Immature natural killer cell (primary cell): ENCODE results near the gene HSD17B7. TPM values are rescaled to one million over a fixed set of nuclear protein-coding genes. Genes with fewer than 3 reads are reported as not detected.
"Not testable (repeated sequence)": the region's sequence is repeated elsewhere in the genome, so short reads cannot be mapped to it uniquely, and the experiment has no call there.

Source experiments
- DNase-seq, 3 donors: peaks; one replicate each; pipeline ENCODE4 v3.0.0; 2022; ENCODE audit warnings: mixed read lengths in 1 of 3
- H3K27ac Mint-ChIP-seq, 6 donors: one replicate each; pipeline ENCODE4 v1.8.0; 2020; ENCODE audit warnings: mixed read lengths in 6 of 6, mild to moderate bottlenecking in 5 of 6, inconsistent platforms in 4 of 6, moderate library complexity in 3 of 6
- H3K27me3 Mint-ChIP-seq, 3 donors: one replicate each; pipeline ENCODE4 v1.8.0; 2020 to 2021; ENCODE audit warnings: low read depth in 3 of 3, mild to moderate bottlenecking in 3 of 3, mixed read lengths in 3 of 3, moderate library complexity in 3 of 3, inconsistent platforms in 1 of 3
- H3K36me3 Mint-ChIP-seq, 3 donors: one replicate each; pipeline ENCODE4 v1.8.0; 2020; ENCODE audit warnings: mixed read lengths in 3 of 3, inconsistent platforms in 2 of 3, mild to moderate bottlenecking in 2 of 3
- H3K4me1 Mint-ChIP-seq, 2 donors: one replicate each; pipeline ENCODE4 v1.8.0; 2020; ENCODE audit warnings: inconsistent platforms in 2 of 2, mild to moderate bottlenecking in 2 of 2, mixed read lengths in 2 of 2, moderate library complexity in 1 of 2
- H3K4me3 Mint-ChIP-seq, 5 donors: one replicate each; pipeline ENCODE4 v1.8.0; 2020; ENCODE audit warnings: mild to moderate bottlenecking in 5 of 5, mixed read lengths in 5 of 5, inconsistent platforms in 3 of 5, moderate library complexity in 3 of 5
- H3K9me3 Mint-ChIP-seq, 6 donors: one replicate each; pipeline ENCODE4 v1.8.0; 2020; ENCODE audit warnings: mild to moderate bottlenecking in 6 of 6, mixed read lengths in 6 of 6, inconsistent platforms in 4 of 6, moderate library complexity in 3 of 6
- polyA plus RNA-seq, 3 donors: library from polyadenylated mRNA; unstranded; fragments of 300-500 nt; fragmentation: Illumina TruSeq; gene quantifications; one replicate each; pipeline ENCODE4 v1.2.3, GENCODE V29; 2021

The HSD17B7 gene
- 10 to 100 TPM; 25.8 to 30.3 (median 27.4) TPM for polyA plus RNA-seq

DNA sequence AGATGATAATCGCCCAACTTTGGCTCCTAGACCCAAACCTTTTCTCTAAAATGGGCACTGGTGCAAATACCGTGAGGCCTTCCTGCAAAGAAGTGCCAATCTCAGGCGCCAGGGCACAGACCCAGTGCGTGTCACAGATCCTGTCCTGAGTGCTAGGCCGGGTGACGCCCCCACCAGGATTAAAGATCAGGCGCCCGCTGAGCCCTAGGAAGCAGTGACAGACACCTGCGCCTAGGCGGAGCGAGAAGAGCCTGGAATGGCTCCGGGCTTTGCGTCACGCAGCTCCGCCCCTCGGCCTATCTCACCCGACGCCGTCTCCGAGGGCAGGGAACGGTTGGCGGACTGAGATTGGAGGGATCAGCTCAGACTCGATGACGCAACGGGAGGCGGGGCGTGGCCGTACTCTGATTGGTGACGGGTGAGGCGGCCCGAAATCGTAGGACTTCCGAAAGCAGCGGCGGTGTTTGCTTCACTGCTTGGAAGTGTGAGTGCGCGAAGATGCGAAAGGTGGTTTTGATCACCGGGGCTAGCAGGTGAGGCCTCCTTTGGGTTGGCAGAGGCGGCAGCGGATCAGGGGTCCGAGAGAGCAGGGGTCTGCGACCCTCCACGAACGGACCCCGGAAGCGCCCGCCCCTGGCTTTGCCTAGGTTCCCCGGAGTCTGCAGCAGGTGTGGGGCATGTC is at the start of gene HSD17B7:
HSD17B7 (plus strand) TSS at position 400 of the 682 bp plus-strand sequence; CDS start at position 499, 99 bp downstream.
- Mint-ChIP-seq H3K4me1 (peaks cover 9 to 11% of the 10 kb centered on the region in 2 donors), H3K27ac (peak within 1 kb of the TSS; percentile 88 to 98 (median 95)), H3K4me3 (peak within 1 kb of the TSS; percentile 92 to 94 (median 94))
- H3K9me3 Mint-ChIP-seq, H3K27me3 Mint-ChIP-seq, H3K36me3 Mint-ChIP-seq: not testable (repeated sequence)
- peak; percentile 78 to 81 (median 80) for DNase-seq

DNA sequence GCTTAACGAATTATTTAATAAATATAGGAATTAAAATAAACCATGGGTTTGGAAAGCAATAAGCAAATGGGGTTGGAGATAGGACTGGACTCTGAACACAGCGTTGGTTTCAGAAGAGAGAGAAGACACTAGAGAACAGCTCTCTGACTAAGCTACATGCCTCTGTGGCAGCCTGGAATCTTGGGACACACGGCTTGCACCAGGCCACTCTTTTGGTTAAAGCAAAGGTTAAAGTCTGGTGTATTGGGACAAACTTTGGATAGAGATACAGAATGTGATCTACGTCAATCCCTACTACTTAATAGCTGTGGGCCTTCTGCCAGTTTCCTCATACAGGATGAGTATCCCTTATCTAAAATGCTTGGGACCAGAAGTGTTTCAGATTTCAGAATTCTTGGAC is 49.7 kb upstream of the HSD17B7 start:
- no peaks in the 10 kb centered on the region for H3K36me3 Mint-ChIP-seq
- H3K9me3 Mint-ChIP-seq, result no peaks in the 10 kb centered on the region
- no peak overlapping the region for H3K27ac Mint-ChIP-seq

DNA sequence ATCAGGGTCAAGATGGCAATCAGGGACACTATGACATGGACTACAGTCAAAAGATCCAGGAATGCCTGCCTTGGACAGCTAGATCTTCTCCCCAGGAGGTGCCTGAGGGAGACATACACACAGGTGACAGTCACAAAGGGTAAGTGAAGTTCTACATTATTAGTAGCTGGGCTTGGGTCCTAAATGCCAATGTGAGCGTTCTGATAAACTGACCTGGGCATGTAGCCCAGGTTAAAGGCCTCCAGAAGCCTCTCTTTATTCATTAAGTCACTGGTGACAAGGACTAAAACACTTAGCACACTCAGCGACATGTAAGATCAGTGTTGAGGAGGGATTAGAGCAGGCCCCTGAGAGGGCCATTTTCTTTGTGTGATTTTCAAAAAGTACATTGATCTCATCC is 48.9 kb upstream of the HSD17B7 start:
- Mint-ChIP-seq H3K27ac (no peak overlapping the region), H3K4me1 (no peaks in the 10 kb centered on the region), H3K9me3 (no peaks in the 10 kb centered on the region), H3K27me3 (peaks cover 0 to 2% (median 0%) of the 10 kb centered on the region in 3 donors), H3K4me3 (no peak overlapping the region), H3K36me3 (no peaks in the 10 kb centered on the region)
- DNase-seq, result no peak

More for the DNA sequence above, 49.7 kb upstream of the HSD17B7 start:
- no peak for DNase-seq
- Mint-ChIP-seq H3K4me3 (no peak overlapping the region), H3K27me3 (peaks cover 0 to 4% (median 0%) of the 10 kb centered on the region in 3 donors), H3K4me1 (no peaks in the 10 kb centered on the region)

DNA sequence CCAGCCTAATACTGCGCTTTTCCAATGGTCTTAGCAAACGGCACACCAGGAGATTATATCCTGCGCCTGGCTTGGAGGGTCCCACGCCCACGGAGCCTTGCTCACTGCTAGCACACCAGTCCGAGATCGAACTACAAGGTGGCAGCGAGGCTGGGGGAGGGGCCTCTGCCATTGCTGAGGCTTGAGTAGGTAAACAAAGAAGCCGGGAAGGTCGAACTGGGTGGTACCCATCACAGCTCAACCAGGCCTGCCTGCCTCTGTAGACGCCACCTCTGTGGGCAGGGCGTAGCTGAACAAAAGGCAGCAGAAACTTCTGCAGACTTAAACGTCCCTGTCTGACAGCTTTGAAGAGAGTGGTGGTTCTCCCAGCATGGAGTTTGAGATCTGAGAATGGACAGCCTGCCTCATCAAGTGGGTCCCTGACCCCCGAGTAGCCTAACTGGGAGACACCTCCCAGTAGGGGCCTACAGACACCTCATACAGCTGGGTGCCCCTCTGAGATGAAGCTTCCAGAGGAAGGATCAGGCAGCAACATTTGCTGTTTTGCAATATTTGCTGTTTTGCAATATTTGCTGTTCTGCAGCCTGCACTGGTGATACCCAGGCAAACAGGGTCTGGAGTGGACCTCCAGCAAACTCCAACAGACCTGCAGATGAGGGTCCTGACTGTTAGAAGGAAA is 44.1 kb upstream of the HSD17B7 start:
- H3K9me3 Mint-ChIP-seq, H3K27me3 Mint-ChIP-seq, H3K4me3 Mint-ChIP-seq, DNase-seq, H3K4me1 Mint-ChIP-seq, H3K27ac Mint-ChIP-seq, H3K36me3 Mint-ChIP-seq: not testable (repeated sequence)

DNA sequence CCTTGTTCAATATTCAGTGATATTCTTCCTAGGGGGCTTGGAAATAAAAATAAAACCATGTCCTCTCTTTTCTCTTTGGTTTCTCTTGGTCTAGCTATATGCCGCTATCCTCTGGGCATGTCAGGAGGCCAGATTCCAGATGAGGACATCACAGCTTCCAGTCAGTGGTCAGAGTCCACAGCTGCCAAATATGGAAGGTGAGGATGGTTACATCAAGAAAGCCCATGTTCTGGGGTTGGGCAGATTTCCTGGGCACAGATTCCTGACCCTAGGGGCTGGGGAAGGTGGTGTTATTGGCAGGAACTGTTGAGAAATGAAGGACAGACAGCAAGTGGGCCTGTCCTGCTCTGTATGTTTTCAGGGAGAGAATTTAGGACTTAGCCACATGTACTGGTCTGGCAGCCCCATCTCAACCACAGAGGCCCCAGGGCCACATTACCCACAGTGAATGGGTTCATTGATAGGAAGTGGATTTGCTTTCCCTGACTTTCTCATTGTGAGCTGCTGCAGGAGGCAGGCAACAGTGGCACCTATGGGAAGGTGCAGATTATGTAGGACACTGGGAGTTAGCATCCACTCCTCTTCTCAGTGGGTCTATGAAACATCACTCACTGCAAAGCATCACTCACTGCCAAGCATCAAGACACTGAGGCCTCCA is 37.4 kb upstream of the HSD17B7 start:
- no peak overlapping the region for H3K27ac Mint-ChIP-seq
- peaks cover 0 to 4% (median 3%) of the 10 kb centered on the region in 3 donors for H3K36me3 Mint-ChIP-seq
- H3K9me3 Mint-ChIP-seq, result no peaks in the 10 kb centered on the region
- no peak for DNase-seq
- H3K4me1 Mint-ChIP-seq, result no peaks in the 10 kb centered on the region
- peaks cover 0 to 7% (median under 1%) of the 10 kb centered on the region in 3 donors for H3K27me3 Mint-ChIP-seq
- H3K4me3 Mint-ChIP-seq, result no peak overlapping the region

DNA sequence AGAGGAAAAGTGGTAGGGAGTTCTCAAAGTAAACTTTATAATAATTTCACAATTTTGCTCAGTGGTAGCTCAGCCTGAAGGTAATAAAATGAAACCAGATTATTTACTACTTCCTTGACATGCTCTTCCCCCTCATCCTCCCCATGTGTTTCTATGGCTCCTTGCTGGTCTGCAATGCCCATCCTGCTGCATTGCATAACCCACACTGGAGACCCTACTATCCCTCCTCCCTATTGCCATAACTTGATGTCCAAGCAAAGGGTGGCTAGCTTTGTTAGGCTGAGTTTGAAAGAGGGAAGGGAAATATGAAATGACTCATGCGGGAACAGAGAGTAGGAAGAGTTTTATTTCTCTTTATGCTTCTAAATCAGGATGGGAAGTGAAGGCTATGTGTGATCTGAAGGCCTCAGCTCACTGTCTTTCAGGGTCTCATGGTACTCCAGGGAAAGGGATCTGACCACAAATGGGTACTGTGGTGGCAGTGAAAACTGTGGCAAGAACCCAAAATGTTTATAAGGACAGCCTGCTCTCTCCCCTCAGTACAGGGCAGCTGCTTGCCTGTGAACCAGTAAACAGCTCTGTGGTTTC is 36.4 kb upstream of the HSD17B7 start:
- H3K4me1 Mint-ChIP-seq, result no peaks in the 10 kb centered on the region
- H3K9me3 Mint-ChIP-seq, result no peaks in the 10 kb centered on the region
- no peak overlapping the region for H3K27ac Mint-ChIP-seq
- peaks cover 0 to 4% (median 3%) of the 10 kb centered on the region in 3 donors for H3K36me3 Mint-ChIP-seq
- H3K27me3 Mint-ChIP-seq, result peaks cover 0 to 6% (median 0%) of the 10 kb centered on the region in 3 donors
- no peak for DNase-seq
- H3K4me3 Mint-ChIP-seq, result no peak overlapping the region

DNA sequence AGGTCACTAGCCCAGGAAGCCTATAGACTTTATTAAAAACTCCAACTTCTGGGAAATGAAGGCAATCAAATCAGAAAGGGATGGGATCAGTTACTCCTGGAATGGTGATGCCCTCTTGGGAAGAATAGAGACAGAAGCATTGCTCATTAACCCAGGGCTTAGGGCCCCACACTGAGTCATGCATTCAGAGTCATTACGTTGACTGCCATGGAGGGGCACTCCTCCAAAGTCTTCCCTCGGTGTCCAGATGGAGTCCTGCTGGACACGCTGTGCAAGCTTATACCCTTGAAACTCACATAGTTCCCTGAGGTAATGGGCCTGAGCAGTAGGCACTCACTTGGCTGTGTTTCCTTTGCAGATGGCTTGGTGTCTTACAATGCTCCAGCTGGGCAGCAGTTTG is 35.2 kb upstream of the HSD17B7 start:
- no peaks in the 10 kb centered on the region for H3K9me3 Mint-ChIP-seq
- peaks cover 0 to 4% (median 3%) of the 10 kb centered on the region in 3 donors for H3K36me3 Mint-ChIP-seq
- no peaks in the 10 kb centered on the region for H3K27me3 Mint-ChIP-seq
- no peak overlapping the region for H3K4me3 Mint-ChIP-seq
- H3K4me1 Mint-ChIP-seq, result no peaks in the 10 kb centered on the region
- no peak overlapping the region for H3K27ac Mint-ChIP-seq
- no peak for DNase-seq

- DNase-seq, result no peak
- no peak overlapping the region for H3K4me3 Mint-ChIP-seq
- H3K4me1 Mint-ChIP-seq, result no peaks in the 10 kb centered on the region
- no peaks in the 10 kb centered on the region for H3K9me3 Mint-ChIP-seq
- H3K36me3 Mint-ChIP-seq, result peaks cover 0 to 4% (median 3%) of the 10 kb centered on the region in 3 donors
- no peak overlapping the region for H3K27ac Mint-ChIP-seq
- no peaks in the 10 kb centered on the region for H3K27me3 Mint-ChIP-seq
Measured at GRCh38 chr1:162756523-162756922, 34.0 kb upstream of the HSD17B7 start.

DNA sequence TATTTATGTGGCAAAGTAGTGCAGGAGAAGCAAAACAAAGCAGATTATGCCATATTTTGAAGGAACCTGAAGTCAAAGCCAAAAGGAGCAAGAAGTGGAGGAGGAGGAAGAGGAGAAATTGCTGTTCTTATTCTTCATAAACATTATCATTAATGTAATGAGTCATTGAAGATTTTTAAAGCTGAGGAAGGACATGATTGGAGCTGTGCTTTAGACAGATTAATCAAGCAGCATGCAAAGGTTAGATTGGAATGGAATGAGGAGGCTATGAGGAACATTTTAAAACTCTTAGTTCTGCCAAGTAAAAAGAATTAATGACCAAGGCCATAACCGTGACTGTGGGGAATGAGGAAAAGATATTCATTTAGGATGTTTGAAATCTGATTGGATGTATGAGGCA is 33.0 kb upstream of the HSD17B7 start:
- no peak overlapping the region for H3K4me3 Mint-ChIP-seq
- DNase-seq, result no peak
- H3K36me3 Mint-ChIP-seq, result peaks cover 0 to 9% (median 4%) of the 10 kb centered on the region in 3 donors
- no peaks in the 10 kb centered on the region for H3K9me3 Mint-ChIP-seq
- no peaks in the 10 kb centered on the region for H3K4me1 Mint-ChIP-seq
- H3K27me3 Mint-ChIP-seq, result peaks cover 0 to 2% (median 1%) of the 10 kb centered on the region in 3 donors
- H3K27ac Mint-ChIP-seq, result no peak overlapping the region

- Mint-ChIP-seq H3K4me1 (no peaks in the 10 kb centered on the region), H3K27ac (no peak overlapping the region), H3K36me3 (peaks cover 0 to 13% (median 0%) of the 10 kb centered on the region in 3 donors), H3K4me3 (no peak overlapping the region), H3K27me3 (peaks cover 2 to 5% (median 2%) of the 10 kb centered on the region in 3 donors), H3K9me3 (peaks cover 0 to 2% (median 0%) of the 10 kb centered on the region in 6 donors)
- DNase-seq, result no peak
Measured at GRCh38 chr1:162765788-162766187, 24.7 kb upstream of the HSD17B7 start.

DNA sequence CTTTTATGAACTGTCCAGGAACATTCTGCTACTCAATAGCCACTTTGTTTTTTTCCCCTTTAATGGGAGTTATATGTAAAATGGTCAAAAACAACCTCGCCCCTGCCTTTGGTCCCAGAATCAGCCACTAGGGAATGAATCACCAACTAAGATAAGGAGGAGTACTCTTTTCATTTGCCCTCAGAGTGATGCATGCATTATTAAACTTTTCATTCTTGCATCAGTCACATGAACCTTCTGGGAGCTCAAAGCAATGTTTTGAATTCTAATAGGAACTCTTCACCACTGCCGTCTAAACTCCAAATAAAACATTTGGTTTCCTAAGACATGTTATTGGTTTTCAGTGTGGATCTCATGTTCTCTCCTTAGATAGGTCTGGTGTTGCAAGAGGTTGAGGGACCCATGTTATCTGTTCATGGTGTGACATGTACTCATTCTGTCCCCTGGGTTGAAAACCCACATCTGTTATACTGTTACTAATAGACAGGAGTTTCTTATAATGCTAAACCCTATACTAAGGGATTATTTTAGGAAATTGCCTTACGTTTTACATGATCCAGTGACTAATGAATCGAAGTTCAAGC is 17.8 kb upstream of the HSD17B7 start:
- Mint-ChIP-seq H3K27ac (no peak overlapping the region), H3K36me3 (peaks cover 5 to 13% (median 8%) of the 10 kb centered on the region in 3 donors), H3K4me1 (no peaks in the 10 kb centered on the region), H3K9me3 (peaks cover 0 to 3% (median 0%) of the 10 kb centered on the region in 6 donors), H3K27me3 (peaks cover 1 to 5% (median 5%) of the 10 kb centered on the region in 3 donors), H3K4me3 (no peak overlapping the region)
- DNase-seq, result no peak

DNA sequence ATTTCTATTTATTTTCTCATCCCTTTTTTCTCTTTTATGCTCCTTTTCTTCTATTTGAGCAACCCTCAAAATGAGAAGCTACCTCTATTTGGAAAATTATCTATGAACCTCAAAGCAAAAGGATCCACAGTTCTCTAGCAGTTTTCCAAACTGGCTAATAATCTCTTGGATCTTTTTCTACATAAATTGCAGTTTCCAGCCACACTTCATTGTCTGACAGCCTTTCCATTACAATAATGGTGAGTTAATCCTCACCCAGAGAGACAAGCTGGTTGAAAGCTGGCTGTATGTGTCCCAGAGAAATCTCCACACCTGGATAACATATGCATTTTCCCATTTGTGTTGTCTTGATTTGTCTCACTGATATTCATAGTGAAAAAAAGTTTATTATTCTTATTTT is 16.5 kb upstream of the HSD17B7 start:
- H3K4me3 Mint-ChIP-seq, result no peak overlapping the region
- no peaks in the 10 kb centered on the region for H3K4me1 Mint-ChIP-seq
- H3K36me3 Mint-ChIP-seq, result peaks cover 5 to 19% (median 8%) of the 10 kb centered on the region in 3 donors
- peaks cover 1 to 5% (median 5%) of the 10 kb centered on the region in 3 donors for H3K27me3 Mint-ChIP-seq
- H3K27ac Mint-ChIP-seq, result no peak overlapping the region
- peaks cover 0 to 2% (median 0%) of the 10 kb centered on the region in 6 donors for H3K9me3 Mint-ChIP-seq
- no peak for DNase-seq

GRCh38 chr1:162779043-162779442 is 11.5 kb upstream of the HSD17B7 start:
- Mint-ChIP-seq H3K4me1 (no peaks in the 10 kb centered on the region), H3K9me3 (no peaks in the 10 kb centered on the region), H3K27me3 (peaks cover 0 to 8% (median 2%) of the 10 kb centered on the region in 3 donors), H3K4me3 (no peak overlapping the region), H3K36me3 (peaks cover under 1 to 19% (median 10%) of the 10 kb centered on the region in 3 donors), H3K27ac (no peak overlapping the region)
- DNase-seq, result no peak
